ENCODE results near the gene GALC.

DNA sequence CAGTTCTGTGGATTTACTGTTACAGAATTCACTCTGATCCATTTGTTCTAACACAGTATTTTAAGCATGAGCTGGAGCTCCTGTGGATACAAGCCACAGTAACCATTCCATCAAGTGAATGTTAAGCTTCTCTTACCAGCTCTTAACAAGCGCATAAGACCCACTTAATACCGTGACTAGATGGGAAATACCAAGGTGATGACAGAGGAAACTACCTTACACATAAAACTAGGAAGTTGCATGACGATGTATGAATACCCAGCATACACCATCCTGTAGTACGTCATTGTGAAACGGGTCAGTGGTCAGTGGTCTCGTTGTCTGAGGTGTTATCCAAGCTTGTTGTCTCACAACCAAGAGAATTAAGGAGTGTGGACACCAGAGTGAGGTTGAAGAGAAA is 2.0 kb upstream of the GALC start:
- TF ChIP-seq, protein P1, sequence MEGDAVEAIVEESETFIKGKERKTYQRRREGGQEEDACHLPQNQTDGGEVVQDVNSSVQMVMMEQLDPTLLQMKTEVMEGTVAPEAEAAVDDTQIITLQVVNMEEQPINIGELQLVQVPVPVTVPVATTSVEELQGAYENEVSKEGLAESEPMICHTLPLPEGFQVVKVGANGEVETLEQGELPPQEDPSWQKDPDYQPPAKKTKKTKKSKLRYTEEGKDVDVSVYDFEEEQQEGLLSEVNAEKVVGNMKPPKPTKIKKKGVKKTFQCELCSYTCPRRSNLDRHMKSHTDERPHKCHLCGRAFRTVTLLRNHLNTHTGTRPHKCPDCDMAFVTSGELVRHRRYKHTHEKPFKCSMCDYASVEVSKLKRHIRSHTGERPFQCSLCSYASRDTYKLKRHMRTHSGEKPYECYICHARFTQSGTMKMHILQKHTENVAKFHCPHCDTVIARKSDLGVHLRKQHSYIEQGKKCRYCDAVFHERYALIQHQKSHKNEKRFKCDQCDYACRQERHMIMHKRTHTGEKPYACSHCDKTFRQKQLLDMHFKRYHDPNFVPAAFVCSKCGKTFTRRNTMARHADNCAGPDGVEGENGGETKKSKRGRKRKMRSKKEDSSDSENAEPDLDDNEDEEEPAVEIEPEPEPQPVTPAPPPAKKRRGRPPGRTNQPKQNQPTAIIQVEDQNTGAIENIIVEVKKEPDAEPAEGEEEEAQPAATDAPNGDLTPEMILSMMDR (IDR thresholded peaks at IDR 0.05) = no peak
- no peak for TF ChIP-seq POLR2A (IDR thresholded peaks at IDR 0.05)

Data from adrenal gland (tissue), 5 donors.